H1 (cell line): Measurements from ENCODE around the gene LRRC27. TPM values are rescaled to one million over a fixed set of nuclear protein-coding genes. Genes with fewer than 3 reads are reported as not detected.

Source experiments
- SIN3A ChIP-seq, 2 experiments: IDR thresholded peaks in 1 of 2; conservative IDR thresholded peaks in 1 of 2; 2 replicates each; pipeline ENCODE4 v1.6.1; 2011 to 2012; ENCODE audit warnings: low read length in 2 of 2, improper control_type of control experiment in 1 of 2, low read depth in 1 of 2, mild to moderate bottlenecking in 1 of 2
- polyA plus RNA-seq, 7 experiments: library from polyadenylated mRNA; depleted of rRNA in 3 of 7; stranded (reverse) in 5 of 7; unstranded in 2 of 7; fragments of >200 nt in 5 of 7; fragments of 200-250 nt in 2 of 7; gene quantifications; 1 replicate in 5 of 7; 2 replicates in 1 of 7; 4 replicates in 1 of 7; pipeline versions ENCODE4 v1.2.1 to v1.2.3, GENCODE V29; 2011 to 2013; ENCODE audit warnings: missing spikeins in 2 of 7, mixed read lengths in 2 of 7
- total RNA-seq: library from RNA; stranded (reverse); fragmentation: NEBNext Ultra II Directional; extraction: Animal tissue kit (Norgen Biotek cat#: 25700); gene quantifications from 2 replicates; pipeline ENCODE4 v1.2.1, GENCODE V29; 2021

Gene LRRC27
- total and polyA plus RNA-seq, 2 of the 8 experiments (the other 6 are each of a cell fraction or from before 2014, with no cell fraction given) = 1.2 to 3.8 TPM

DNA sequence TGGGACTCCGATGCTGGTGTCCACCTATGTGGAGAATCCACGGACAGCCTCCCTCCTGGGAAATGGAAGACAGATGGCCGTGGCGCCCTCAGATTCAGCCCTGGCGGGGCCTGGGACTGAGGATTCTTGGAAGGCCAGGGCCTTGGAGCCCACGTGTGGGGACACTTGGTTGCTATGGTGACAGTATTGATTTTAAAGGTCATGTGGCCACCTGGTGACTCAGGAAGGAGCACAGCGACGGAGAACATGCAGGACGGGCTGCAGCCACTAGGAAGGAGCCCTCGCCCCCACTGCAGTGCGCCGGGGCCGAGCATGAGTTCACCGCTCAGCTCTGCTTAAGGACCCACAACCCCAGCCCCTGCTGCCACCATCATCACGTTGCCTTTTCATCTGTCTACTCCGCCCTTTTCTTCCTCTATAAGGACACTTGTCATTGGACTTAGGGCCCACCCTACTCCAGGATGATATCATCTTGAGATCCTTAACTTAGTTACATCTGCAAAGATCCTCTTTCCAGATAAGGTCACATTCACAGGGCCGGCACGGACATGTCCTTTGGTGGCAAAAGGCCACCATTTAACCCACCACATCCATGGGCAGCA lies 20.6 kb upstream of the LRRC27 start (continued):
- TF ChIP-seq SIN3A (conservative IDR thresholded peaks at IDR 0.05 in 1 of 2, IDR thresholded peaks at IDR 0.05 in 1 of 2; ENCODE audit: low read depth in 1 of 2, low read length in 2 of 2) = no peak
